MM.1S (cell line): Measurements from ENCODE around the gene DDTL.

Experiments used
- DNase-seq: peaks from one replicate; pipeline ENCODE4 v3.0.0-alpha.2; 2015
- H2AFZ ChIP-seq: fragments of 300-600 bp; sonication (generic); 2 replicates; pipeline ENCODE4 v1.6.0; 2016; ENCODE audit warnings: antibody characterized with exemption, low read length
- H3F3A ChIP-seq: fragments of 300-600 bp; sonication (generic); 2 replicates; pipeline ENCODE4 v1.6.1; 2016; ENCODE audit warnings: mild to moderate bottlenecking, antibody characterized with exemption, low read length, moderate library complexity, mixed read lengths; ENCODE audit not compliant: insufficient read depth
- H3K27ac ChIP-seq: fragments of 300-600 bp; sonication (generic); 2 replicates; pipeline ENCODE4 v1.5.1; 2016; ENCODE audit warnings: mild to moderate bottlenecking, low read length
- H3K27me3 ChIP-seq: fragments of 300-600 bp; sonication (generic); replicated peaks from 2 replicates; pipeline ENCODE4 v1.6.0; 2016; ENCODE audit warnings: low read length; ENCODE audit not compliant: insufficient read depth
- H3K36me3 ChIP-seq: fragments of 300-600 bp; sonication (generic); replicated peaks from 2 replicates; pipeline ENCODE4 v1.6.1; 2016; ENCODE audit warnings: mild to moderate bottlenecking, low read length, mixed read lengths; ENCODE audit not compliant: insufficient read depth
- H3K4me1 ChIP-seq: fragments of 300-600 bp; sonication (generic); 2 replicates; pipeline ENCODE4 v1.6.1; 2016; ENCODE audit warnings: low read length, mixed read lengths
- H3K4me2 ChIP-seq: fragments of 300-600 bp; sonication (generic); 2 replicates; pipeline ENCODE4 v1.6.0; 2016; ENCODE audit warnings: low read depth, low read length
- H3K4me3 ChIP-seq: fragments of 300-600 bp; sonication (generic); 2 replicates; pipeline ENCODE4 v1.5.1; 2016; ENCODE audit warnings: low read length, mixed read lengths
- H3K79me2 ChIP-seq: fragments of 300-600 bp; sonication (generic); 2 replicates; pipeline ENCODE4 v1.6.1; 2016; ENCODE audit warnings: mixed run types, low read length, mixed read lengths
- H3K9ac ChIP-seq: fragments of 300-600 bp; sonication (generic); 2 replicates; pipeline ENCODE4 v1.6.1; 2016; ENCODE audit warnings: low read length, mixed read lengths
- H3K9me2 ChIP-seq: fragments of 300-600 bp; sonication (generic); replicated peaks from 2 replicates; pipeline ENCODE4 v1.6.1; 2016; ENCODE audit warnings: mild to moderate bottlenecking, low read length, mixed read lengths; ENCODE audit not compliant: insufficient read depth
- H3K9me3 ChIP-seq: fragments of 300-600 bp; sonication (generic); replicated peaks from 2 replicates; pipeline ENCODE4 v1.6.1; 2016; ENCODE audit warnings: mild to moderate bottlenecking, low read length, mixed read lengths; ENCODE audit not compliant: insufficient read depth
- H4K20me1 ChIP-seq: fragments of 300-600 bp; sonication (generic); 2 replicates; pipeline ENCODE4 v1.6.1; 2016; ENCODE audit warnings: mild to moderate bottlenecking, low read length, moderate library complexity, mixed read lengths; ENCODE audit not compliant: insufficient read depth
- CTCF ChIP-seq: fragments of 300-600 bp; sonication (generic); IDR thresholded peaks from 2 replicates; pipeline ENCODE4 v1.5.1; 2016; ENCODE audit warnings: antibody characterized with exemption, low read length, mixed read lengths
- EZH2 ChIP-seq: fragments of 300-600 bp; sonication (generic); optimal IDR thresholded peaks from 2 replicates; pipeline ENCODE3; 2017; ENCODE audit warnings: low read depth, mild to moderate bottlenecking, antibody characterized with exemption, low read length, mixed read lengths
- EZH2phosphoT487 ChIP-seq: fragments of 300-600 bp; sonication (generic); IDR thresholded peaks from 2 replicates; pipeline ENCODE4 v1.6.1; 2018; ENCODE audit warnings: antibody characterized with exemption, low read length

Gene DDTL

GRCh38 chr22:24003887-24004286, 37.2 kb downstream of the DDTL start:
- H3K9ac ChIP-seq = no peak overlapping the region
- H3K27ac ChIP-seq = no peak overlapping the region
- H3K9me2 ChIP-seq = no peaks in the 10 kb centered on the region
- H4K20me1 ChIP-seq = no peaks in the 10 kb centered on the region
- H3K4me2 ChIP-seq = no peak overlapping the region
- H3F3A ChIP-seq = no peaks in the 10 kb centered on the region
- H2AFZ ChIP-seq = no peak overlapping the region
- no peaks in the 10 kb centered on the region for H3K27me3 ChIP-seq
- DNase-seq = no peak
- TF ChIP-seq CTCF (no peak), EZH2 (no peak), EZH2phosphoT487 (no peak)
- H3K4me3 ChIP-seq = no peak overlapping the region
- peaks cover 9% of the 10 kb centered on the region; the same call in 1 of the 2 replicates for H3K4me1 ChIP-seq
- H3K9me3 ChIP-seq = no peaks in the 10 kb centered on the region
- H3K79me2 ChIP-seq = no peaks in the 10 kb centered on the region
- no peaks in the 10 kb centered on the region for H3K36me3 ChIP-seq

GRCh38 chr22:24005201-24005600, 38.5 kb downstream of the DDTL start, which contains the start of gene GSTT4:
GSTT4 (minus strand) TSS chr22:24005453; CDS start chr22:24005356, 97 bp downstream.
- Histone ChIP-seq H3K27ac (no peak within 1 kb of the TSS), H3K79me2 (no peaks in the 10 kb centered on the region), H4K20me1 (no peaks in the 10 kb centered on the region), H3K9ac (no peak within 1 kb of the TSS), H3K4me2 (no peak within 1 kb of the TSS), H3K4me3 (no peak within 1 kb of the TSS), H3K36me3 (no peaks in the 10 kb centered on the region), H2AFZ (no peak within 1 kb of the TSS), H3K9me2 (no peaks in the 10 kb centered on the region), H3F3A (no peaks in the 10 kb centered on the region), H3K27me3 (no peaks in the 10 kb centered on the region), H3K4me1 (peaks cover 10% of the 10 kb centered on the region; the same call in 1 of the 2 replicates), H3K9me3 (no peaks in the 10 kb centered on the region)
- TF ChIP-seq EZH2phosphoT487 (no peak), EZH2 (no peak), CTCF (no peak)
- no peak for DNase-seq

GRCh38 chr22:24006207-24006913, 39.7 kb downstream of the DDTL start:
- Histone ChIP-seq H3K27ac (no peak overlapping the region), H3K4me3 (no peak overlapping the region), H4K20me1 (no peaks in the 10 kb centered on the region), H2AFZ (no peak overlapping the region), H3K79me2 (peaks cover 2% of the 10 kb centered on the region), H3K36me3 (no peaks in the 10 kb centered on the region), H3K4me2 (no peak overlapping the region), H3K9me2 (no peaks in the 10 kb centered on the region), H3K9me3 (no peaks in the 10 kb centered on the region), H3F3A (peaks cover 2% of the 10 kb centered on the region; the same call in 1 of the 2 replicates), H3K4me1 (peaks cover 10% of the 10 kb centered on the region; the same call in 1 of the 2 replicates), H3K9ac (no peak overlapping the region), H3K27me3 (no peaks in the 10 kb centered on the region)
- DNase-seq = no peak
- TF ChIP-seq CTCF = no peak
- no peak for TF ChIP-seq EZH2
- TF ChIP-seq EZH2phosphoT487 = no peak
